AG08395 (cell line): ENCODE data around the gene ADCYAP1.

Experiments
- DNase-seq: peaks from one replicate; pipeline ENCODE4 v3.0.0; 2012; ENCODE audit warnings: mixed read lengths, low spot score

The ADCYAP1 gene

DNA sequence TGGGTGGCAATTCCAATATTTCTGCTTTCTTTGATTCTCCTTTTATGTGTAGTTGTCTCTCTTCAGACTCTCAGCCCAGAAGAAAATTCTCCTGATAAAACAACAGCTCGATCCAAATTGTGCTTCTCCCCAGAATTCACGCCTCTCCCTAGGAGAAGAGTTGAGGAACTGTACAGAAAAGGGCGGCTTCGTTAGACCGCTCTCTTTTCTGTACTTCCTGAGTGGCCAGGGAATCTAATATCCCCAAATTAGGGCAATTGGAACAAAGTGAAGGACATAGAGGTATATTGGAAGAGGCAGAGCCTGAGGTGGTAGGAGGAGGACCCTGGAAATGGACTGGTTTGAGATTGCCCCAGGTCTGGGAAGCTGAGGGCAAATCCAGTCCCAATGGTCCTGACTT lies 5.6 kb downstream of the ADCYAP1 start:
- no peak for DNase-seq

DNA sequence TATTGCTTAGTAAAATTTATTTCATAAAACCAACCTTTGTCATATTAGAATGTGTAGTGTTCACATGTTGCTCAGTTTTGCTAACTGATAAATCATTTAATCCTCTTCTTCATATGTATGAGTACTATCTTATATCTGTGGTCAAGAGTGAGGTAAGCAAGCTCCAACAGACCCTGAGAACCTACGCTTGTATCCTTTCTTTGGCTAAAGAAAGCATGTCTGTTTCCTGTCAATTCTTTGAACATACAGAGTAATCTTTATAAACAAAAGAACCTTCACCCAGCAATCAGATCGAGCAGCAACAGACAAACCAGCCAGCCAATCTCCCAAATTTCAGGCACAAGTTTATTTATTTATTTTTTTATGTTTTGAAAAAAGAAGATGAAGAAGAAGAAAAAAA lies 6.4 kb downstream of the ADCYAP1 start:
- no peak for DNase-seq

DNA sequence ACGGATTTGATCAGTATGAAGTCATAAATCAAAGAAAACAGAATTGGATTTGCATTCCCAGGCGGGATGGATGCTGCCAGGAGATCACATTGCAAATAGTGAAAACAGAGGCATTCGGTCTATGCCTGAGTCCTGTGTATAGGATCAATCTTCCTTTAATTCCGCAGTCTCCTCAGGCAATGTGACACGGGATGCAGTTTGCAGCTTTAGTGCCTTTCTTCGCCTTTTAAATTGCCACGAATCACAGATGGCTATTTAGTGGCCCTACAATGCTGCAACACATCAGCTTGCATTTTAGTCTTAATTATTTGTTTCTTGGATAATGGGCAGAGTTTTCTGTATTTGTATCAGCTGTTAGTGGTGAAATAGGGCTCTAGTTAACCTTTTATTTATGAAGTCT lies 6.8 kb downstream of the ADCYAP1 start:
- DNase-seq = no peak

DNA sequence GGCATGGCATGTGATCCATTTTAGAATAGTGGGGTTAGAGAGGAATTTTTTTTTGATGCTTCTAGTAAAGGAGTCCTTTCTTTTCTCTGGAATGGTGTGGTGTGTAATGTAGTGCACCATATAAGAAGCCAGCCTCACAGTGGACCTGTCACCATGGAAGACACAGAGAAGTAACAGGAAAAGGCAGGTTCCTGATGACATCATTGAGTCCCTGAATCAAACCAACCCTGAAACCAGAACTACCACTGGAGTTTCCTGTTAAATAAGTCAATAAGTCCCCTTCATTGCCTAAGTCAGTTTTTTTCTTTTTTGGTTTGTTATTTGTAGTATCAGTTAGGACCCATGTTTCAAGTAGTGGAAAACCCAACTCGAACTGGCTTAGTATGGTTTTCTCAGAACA lies 11.9 kb downstream of the ADCYAP1 start:
- DNase-seq = no peak

DNA sequence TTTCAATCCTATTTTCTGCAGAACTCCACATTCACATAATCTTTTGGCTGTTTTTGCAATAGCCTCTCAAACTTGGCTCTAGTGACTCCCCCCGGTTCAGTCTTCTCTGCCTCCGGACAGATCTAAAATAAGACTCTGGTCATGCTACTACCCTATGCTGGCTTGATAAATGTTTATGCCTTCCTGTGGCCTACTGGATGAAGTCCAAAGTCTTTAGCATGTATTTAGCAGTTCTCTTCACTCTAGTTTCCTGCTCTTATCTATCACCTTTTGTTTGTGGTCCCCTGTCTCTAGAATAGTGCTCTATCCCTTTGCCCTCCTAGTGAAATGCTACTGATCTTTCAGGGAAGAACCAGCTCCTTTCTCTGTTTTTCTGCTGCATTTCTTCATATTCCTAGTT lies 14.4 kb downstream of the ADCYAP1 start:
- no peak for DNase-seq

DNA sequence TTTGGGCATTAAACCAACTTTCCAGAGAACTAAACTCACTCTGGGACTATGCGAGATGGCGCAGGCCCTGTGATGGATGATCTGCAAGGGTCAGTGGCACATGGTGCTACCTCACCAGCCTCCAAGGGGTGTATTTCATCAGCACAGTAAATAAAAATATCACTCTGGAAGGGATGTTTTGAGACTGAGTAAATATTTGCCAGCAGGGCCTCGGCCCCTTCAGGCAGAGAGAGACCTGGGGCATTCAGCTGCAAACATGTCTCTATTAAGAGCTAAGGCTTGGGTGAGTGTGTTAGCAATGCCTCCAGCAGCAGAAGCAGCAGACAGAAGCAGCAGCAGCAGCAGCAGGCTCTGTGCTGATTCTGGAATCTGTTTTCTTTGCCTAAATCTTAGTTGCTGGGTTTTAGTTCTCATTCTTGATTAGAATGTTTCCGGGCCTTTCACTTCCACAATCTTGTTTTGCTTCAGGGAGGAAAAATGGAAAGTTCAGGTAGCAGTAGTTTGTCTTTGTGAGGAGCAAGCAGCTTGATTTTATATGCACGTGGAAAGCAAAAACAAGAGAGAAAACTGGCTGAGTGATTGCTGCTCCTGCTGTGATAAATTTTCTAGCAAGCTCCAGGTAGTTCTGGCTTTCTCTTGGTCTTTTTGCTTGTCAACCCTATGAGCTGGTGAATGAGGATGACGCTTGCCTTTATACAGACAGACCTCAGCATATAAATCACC lies 18.6 kb downstream of the ADCYAP1 start:
- no peak for DNase-seq

DNA sequence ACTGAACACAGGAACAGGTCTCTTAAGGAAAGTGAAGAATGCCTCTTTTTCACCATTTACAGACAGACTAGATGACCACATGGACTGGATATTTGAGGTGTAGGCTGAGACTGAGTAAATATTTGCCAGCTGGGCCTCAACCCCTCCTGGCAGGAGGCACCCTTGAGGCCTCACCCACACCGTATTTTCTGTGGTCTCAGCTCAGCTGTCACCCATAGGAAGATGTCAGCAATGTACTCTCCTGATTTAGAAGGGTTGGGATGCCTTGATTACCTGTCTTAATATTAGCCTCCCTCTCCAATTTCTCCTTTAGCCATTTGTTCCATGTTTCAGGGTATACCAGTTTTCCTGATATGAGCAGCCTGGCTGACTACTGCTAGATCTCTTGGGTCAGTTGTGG lies 20.3 kb downstream of the ADCYAP1 start:
- no peak for DNase-seq

DNA sequence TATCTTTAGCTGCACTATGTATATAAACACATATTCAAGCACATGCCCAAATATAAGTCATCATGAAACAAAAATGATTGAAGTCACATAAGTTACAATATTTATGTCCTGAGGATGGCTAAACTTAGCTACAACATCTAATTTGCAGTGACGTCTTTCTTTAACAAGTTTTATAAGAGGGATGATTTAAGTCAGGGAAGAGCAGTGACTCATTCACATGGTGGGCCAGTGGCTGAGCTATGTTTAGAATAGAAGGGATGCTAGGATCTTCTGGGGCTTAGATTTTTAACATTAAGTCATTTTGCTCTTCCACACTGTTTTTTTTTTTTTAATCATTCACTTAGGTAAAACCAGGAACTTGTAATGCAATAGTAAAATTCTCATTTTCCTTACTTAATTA lies 22.3 kb downstream of the ADCYAP1 start:
- DNase-seq = no peak

DNA sequence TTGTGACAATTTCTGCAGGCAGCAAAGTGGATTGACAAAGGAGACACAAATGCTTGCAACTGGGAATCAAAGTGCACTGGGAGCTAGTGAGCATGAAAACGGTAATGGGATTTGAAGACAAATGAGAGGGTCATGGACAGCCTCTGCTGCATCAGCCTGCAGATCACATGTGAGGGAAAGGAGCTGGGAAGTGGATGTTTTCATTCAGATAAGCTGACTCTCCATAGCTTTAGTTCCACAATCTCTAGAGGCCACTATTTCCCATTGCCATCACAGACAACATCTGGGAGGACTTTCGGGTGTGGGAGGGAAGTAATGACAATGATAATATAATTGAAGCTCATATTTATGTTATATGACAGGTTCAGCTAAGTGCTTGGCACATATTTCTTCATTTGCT lies 28.4 kb downstream of the ADCYAP1 start:
- no peak for DNase-seq

DNA sequence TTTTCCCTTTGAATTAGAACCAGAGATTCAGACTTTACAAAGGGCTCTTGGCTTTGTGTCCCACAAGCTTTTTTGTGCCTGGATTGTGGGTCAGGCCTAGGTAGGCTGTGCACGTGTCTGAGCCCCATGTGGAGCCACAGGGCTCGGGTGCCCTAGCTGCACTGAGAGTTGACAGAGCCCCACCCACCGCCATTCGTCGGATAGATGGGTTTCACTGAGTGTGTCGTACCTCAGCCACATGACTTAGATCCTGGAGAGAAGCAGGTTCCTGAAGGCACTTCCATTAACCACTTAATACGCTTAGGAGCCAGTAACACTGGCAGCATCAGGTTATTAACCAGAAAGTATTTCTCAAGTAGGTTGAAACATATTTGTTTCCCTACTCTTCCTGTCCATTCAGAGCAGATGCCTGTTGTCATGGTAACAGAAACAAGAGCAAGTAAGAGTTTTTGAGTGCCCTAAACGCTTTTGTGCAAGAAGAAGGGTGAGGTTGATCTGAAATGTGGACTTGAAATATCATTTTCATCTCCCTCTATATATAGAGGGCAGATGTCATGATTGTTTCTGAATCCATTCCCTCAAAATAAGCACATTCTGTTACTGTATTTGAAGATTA lies 30.0 kb downstream of the ADCYAP1 start:
- no peak for DNase-seq

DNA sequence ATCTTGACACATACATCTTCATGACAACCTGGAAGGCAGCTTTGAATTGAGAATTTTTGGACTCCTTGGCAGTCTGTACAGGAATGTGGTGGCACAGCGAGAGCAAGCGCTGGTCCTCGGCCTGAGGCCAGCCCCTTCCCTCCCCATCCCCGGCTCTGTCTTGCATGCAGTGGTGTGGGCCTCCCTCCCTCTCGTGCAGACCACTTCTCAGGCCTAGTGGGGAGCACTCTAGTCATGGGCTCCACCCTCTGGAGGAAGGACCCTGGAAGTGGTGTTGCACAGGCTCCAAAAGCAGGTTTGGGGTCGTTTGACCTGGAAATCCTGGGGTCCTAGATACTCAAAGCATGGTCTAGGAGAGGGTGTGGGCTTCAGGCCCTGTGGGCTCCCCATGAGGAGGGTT lies 32.3 kb downstream of the ADCYAP1 start:
- DNase-seq = no peak

DNA sequence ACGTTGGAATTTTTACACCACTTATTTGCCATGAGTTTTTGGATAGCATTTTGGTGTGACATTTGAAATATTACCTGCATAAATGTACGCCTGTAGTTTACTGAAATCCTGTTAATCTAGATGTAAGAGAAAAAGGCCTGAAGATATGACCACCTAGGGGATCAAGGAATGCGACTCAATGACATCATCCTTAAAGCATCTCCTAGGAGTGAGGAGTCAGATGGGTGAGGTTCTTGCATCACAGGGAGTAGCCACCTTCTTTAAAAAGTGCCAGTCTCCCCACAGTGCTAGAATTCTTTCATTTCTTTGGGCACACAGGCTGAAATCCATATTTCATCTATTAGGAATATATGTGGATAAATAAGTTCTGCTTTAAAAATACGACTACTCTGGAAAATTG lies 34.5 kb downstream of the ADCYAP1 start:
- no peak for DNase-seq

DNA sequence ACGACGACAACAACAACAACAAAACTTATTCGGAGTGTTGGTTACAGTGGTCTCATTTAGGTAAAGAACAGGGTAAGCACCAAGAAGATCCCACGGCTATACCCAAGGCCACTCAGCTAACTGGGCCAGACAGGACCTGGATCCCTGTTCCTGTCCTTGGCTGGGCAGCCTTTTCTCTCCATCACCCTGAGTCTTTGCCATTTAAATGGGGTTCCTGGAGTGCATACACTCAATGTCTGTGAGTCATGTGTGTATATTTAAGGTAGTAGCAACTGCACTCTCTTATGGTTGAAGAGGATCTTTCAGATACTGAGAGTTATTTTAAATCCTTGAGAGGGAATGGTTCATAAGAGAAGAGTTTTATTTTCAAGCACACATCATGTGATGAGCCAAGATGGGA lies 35.3 kb downstream of the ADCYAP1 start:
- DNase-seq = no peak

DNA sequence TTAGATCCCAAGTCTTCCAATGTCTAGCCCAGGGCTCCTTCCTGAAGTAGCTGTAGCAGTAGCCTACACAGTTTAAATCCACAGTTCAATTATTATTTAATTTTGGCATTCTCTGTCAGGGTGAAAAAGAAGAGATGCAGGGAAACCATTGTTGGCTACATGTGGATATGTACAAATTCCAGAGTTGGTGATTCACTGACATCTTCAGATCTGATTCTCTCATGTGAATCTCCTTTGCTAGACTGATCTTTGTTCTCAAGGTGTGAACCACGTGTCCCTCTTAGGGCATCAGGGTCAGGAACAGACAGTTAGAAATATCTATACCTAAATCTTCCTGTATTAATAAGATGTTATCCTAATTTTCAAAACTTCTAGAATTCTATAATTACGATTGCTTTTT lies 36.7 kb downstream of the ADCYAP1 start:
- DNase-seq = no peak

DNA sequence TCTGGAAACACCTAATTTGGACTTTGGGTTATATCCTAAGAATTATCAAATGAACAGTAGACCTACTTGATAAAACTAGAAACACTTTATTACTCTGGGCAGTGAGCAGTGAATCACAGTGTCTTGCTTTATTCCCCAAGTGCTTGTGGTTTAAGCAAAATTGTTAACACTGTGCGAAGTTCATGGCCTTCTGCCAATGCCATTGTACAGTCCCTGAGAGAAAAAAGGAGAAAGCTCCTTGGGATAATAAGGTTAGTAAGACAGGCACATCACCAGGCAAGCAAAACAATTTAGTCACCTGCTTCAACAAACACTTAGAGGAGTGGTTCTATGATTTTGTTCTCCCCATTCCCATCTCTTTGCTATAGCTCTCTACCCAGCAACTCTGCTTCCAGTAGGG lies 39.8 kb downstream of the ADCYAP1 start:
- DNase-seq = peak; percentile 7

DNA sequence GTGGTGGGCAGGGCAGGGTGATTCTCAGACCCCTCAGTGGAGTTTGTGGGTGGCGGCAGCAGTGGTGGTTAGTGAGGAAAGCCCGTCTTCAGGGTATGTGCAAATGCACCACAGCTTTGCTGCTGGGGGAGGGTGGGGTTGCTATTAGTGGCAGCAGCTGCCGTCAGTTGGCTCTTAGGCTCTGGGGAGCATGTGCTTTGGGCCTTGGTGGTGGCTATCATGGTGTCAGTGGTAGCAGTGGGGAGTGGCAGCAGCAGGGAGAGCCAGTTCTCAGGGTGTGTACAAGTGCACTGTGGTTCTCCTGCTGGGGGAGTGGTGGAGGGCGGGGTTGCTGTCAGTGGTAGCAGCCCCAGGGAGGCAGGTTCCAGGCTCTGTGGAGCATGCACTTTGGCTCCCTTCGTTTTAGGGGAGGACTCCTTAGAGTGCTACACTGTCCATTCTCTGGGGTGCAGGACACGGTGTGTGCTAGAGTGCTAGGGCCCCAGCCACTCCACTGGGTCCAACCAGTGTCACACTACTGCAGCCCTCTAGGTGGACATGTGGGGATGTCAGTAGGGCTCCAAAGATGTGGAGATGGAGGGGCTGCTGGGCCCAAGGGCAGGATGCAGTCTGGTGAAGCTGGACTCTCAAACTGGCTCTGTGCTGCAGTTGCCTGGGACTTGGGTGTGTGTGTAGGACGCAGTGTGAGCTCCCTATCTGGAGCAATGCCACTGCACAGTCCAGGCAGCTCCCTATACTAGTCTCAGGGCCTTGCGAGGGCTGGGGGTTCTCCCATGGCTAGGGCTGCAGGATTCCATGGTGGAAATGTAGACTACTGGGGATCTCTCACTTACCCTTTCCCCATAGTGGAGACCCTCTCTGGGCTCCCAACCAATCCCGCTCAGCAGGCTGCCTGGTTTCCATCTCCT lies 45.3 kb downstream of the ADCYAP1 start:
- no peak for DNase-seq

DNA sequence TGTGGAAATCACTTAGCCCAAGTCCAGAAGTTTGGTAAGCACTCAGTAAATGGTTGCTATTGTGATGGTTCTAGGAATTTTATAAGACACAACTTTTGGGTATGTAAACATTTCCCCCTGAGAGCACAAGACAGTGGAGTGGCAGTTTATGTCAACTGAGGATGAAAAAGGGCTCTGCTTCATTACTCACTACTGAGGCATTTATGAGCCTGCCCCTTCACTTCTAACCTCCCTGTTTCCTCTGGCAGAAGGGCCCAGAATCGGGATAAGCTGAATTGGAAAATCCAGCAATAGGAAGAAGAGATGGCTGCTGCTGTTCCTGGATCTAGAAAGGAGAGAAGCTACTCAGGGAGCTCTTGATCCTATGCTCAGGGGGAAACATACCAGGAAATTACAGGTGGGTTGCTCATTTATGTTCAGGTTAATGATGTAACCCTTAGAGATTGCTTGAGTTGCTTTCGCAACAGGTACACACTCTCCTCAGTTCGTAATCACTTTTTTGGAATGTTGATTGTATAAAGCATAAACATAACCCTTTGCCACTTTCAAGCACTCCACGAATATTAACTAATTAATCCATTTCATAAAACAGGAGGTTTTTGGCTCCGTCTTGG lies 46.3 kb downstream of the ADCYAP1 start:
- no peak for DNase-seq

DNA sequence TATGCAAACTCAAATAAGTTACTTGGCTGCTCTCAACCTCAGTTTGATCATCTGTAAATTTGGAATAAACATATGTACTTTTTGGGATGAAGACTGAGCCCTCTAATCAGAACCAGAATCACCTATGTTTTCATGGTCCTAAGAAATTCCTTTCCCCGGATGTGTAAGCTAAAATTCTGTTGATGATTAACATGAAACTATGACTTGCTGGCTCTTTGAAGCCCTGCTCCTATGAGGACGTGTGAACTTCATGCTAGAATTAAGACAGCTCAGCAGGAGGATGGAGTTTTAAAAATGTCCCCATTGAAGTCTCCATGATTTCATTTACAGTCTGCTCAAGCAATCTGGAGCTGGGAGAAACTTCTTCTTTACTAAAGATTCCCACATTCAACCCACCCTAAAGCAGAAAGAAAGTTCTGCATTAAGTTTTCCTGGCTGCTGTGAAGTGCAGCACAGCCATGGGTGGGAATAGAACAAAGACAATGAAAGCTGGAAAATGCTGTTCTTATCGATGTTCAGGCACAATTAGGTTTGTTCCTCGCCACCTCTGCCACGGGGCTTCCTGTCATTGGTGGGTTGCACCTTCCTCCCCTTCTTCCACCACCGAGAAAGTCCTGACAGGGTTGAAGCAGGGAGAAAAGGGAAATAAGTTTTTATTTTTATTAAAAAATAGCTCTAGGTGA lies 50.9 kb downstream of the ADCYAP1 start:
- no peak for DNase-seq

DNA sequence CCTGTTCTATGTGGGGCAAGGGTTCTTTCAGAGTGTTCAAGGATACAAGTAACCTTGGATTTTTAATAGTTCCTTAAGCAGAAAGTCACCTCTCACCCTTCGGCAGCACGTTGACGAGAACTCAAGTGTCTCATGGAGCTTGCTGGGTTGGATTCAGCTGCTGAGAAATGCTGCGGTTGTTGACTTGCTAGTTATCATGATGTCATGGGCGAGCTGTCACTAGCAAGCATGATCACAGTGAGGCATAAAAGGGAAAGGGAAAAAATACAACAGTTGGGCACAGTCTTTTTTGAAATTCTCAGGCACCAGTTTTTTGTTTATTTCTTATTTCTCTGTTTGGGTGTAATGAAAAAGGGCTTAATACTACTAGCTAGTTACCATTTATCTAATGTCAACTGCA lies 53.2 kb downstream of the ADCYAP1 start:
- DNase-seq = no peak

DNA sequence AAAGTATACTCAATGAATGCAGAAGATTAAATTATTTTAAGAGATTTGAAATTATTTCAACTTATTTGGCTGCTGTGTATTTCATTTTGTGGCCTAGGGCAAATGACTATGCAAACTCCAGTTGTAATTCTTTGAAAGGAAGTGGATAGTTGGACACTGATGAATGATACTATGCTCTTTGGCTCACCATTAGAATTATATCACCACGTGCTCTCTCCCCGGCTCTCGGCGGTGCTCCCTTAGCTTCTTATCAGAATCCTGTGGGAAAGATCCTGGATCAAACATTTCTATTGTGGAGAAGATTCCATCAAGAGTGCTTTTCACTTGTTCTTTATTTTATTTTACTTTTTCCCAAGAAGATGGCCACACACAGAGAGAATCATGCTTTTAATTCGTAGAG lies 55.2 kb downstream of the ADCYAP1 start:
- DNase-seq = no peak
